ENCODE results near the gene ZACN. TPM values are rescaled to one million over a fixed set of nuclear protein-coding genes. Genes with fewer than 3 reads are reported as not detected.
"Not testable (repeated sequence)": the region's sequence is repeated elsewhere in the genome, so short reads cannot be mapped to it uniquely, and the experiment has no call there.

The ZACN gene
- total RNA-seq, 4 donors from 2014 or later = not detected

- intact Hi-C loops (cut with DNase I; ENCODE audit: low total_unique reads) = no loop called here
- no peaks in the 10 kb centered on the region for H3K36me3 ChIP-seq
- TF ChIP-seq POLR2A (IDR thresholded peaks at IDR 0.05) = no peak
- no peak for TF ChIP-seq CTCF (IDR thresholded peaks at IDR 0.05)
These were observed 28.2 kb upstream of the ZACN start for GRCh38 chr17:76050538-76051467.

GRCh38 chr17:76051561-76051960, 27.4 kb upstream of the ZACN start:
- no peaks in the 10 kb centered on the region for H3K4me1 ChIP-seq
- no peaks in the 10 kb centered on the region for H3K36me3 ChIP-seq
- H3K4me3 ChIP-seq = no peak overlapping the region
- no peak overlapping the region for H3K27ac ChIP-seq
- no peak for TF ChIP-seq POLR2A (IDR thresholded peaks at IDR 0.05)
- no peak for TF ChIP-seq CTCF (IDR thresholded peaks at IDR 0.05)
- intact Hi-C loops (cut with DNase I; ENCODE audit: low total_unique reads) = no loop called here
- no peak for DNase-seq
- no peaks in the 10 kb centered on the region for H3K9me3 ChIP-seq
- no peaks in the 10 kb centered on the region for H3K27me3 ChIP-seq

More at GRCh38 chr17:76050538-76051467, 28.2 kb upstream of the ZACN start:
- Histone ChIP-seq H3K27me3 (no peaks in the 10 kb centered on the region), H3K4me1 (no peaks in the 10 kb centered on the region), H3K4me3 (no peak overlapping the region), H3K9me3 (no peaks in the 10 kb centered on the region), H3K27ac (no peak overlapping the region)
- no peak for DNase-seq

GRCh38 chr17:76053246-76054111, 25.5 kb upstream of the ZACN start:
- no peaks in the 10 kb centered on the region for H3K27me3 ChIP-seq
- H3K4me3 ChIP-seq = no peak overlapping the region
- no peaks in the 10 kb centered on the region for H3K4me1 ChIP-seq
- no peak for DNase-seq
- TF ChIP-seq POLR2A (IDR thresholded peaks at IDR 0.05) = no peak
- no peak for TF ChIP-seq CTCF (IDR thresholded peaks at IDR 0.05)
- H3K9me3 ChIP-seq = no peaks in the 10 kb centered on the region
- no peak overlapping the region for H3K27ac ChIP-seq
- intact Hi-C loops (cut with DNase I; ENCODE audit: low total_unique reads) = no loop called here
- no peaks in the 10 kb centered on the region for H3K36me3 ChIP-seq

GRCh38 chr17:76054112-76054476, 24.9 kb upstream of the ZACN start:
- Histone ChIP-seq H3K4me1 (no peaks in the 10 kb centered on the region), H3K36me3 (no peaks in the 10 kb centered on the region), H3K27me3 (no peaks in the 10 kb centered on the region), H3K9me3 (no peaks in the 10 kb centered on the region), H3K27ac (no peak overlapping the region), H3K4me3 (no peak overlapping the region)
- no peak for TF ChIP-seq POLR2A (IDR thresholded peaks at IDR 0.05)
- TF ChIP-seq CTCF (IDR thresholded peaks at IDR 0.05) = no peak
- intact Hi-C loops (cut with DNase I; ENCODE audit: low total_unique reads) = no loop called here
- DNase-seq = no peak

GRCh38 chr17:76056882-76057281, 22.1 kb upstream of the ZACN start:
- Histone ChIP-seq H3K4me1 (no peaks in the 10 kb centered on the region), H3K36me3 (no peaks in the 10 kb centered on the region), H3K9me3 (no peaks in the 10 kb centered on the region), H3K27ac (no peak overlapping the region), H3K27me3 (no peaks in the 10 kb centered on the region), H3K4me3 (no peak overlapping the region)
- DNase-seq = no peak
- TF ChIP-seq POLR2A (IDR thresholded peaks at IDR 0.05) (no peak), CTCF (IDR thresholded peaks at IDR 0.05) (no peak)
- intact Hi-C loops (cut with DNase I; ENCODE audit: low total_unique reads) = no loop called here

- H3K4me1 ChIP-seq; H3K27ac ChIP-seq; intact Hi-C loops (cut with DNase I; ENCODE audit: low total_unique reads); DNase-seq; H3K27me3 ChIP-seq; H3K9me3 ChIP-seq; H3K36me3 ChIP-seq; H3K4me3 ChIP-seq: not testable (repeated sequence)
These were observed 20.7 kb upstream of the ZACN start for GRCh38 chr17:76058264-76058663.

Data from uterus (tissue), 4 donors.